ENCODE data around the gene SIX2.

Gene SIX2

GRCh38 chr2:45005261-45006002 is 3.8 kb downstream of the SIX2 start:
- no peak for TF ChIP-seq POU2F2 (IDR thresholded peaks at IDR 0.05; ENCODE audit: low read depth, low read length)
- TF ChIP-seq TAF1 (IDR thresholded peaks at IDR 0.05; ENCODE audit: low read depth, low read length): no peak
- no peak for TF ChIP-seq POLR2A (IDR thresholded peaks at IDR 0.05; ENCODE audit: low read depth, low read length)
- no peak for TF ChIP-seq POLR2AphosphoS5 (IDR thresholded peaks at IDR 0.05; ENCODE audit: low read depth, low read length)
- no peak for TF ChIP-seq PAX5 (IDR thresholded peaks at IDR 0.05; ENCODE audit: insufficient read depth, low read length, severe bottlenecking)
- TF ChIP-seq SPI1 (IDR thresholded peaks at IDR 0.05; ENCODE audit: low read depth, low read length): no peak
- FAIRE-seq (no peak), DNase-seq (ENCODE audit: insufficient read length, low spot score) (no peak)

- TF ChIP-seq POLR2AphosphoS5 (IDR thresholded peaks at IDR 0.05; ENCODE audit: low read depth, low read length): no peak
- TF ChIP-seq PAX5 (IDR thresholded peaks at IDR 0.05; ENCODE audit: insufficient read depth, low read length, severe bottlenecking): no peak
- TF ChIP-seq SPI1 (IDR thresholded peaks at IDR 0.05; ENCODE audit: low read depth, low read length): no peak
- no peak for TF ChIP-seq POU2F2 (IDR thresholded peaks at IDR 0.05; ENCODE audit: low read depth, low read length)
- TF ChIP-seq TAF1 (IDR thresholded peaks at IDR 0.05; ENCODE audit: low read depth, low read length): no peak
- TF ChIP-seq POLR2A (IDR thresholded peaks at IDR 0.05; ENCODE audit: low read depth, low read length): no peak
- DNase-seq (ENCODE audit: insufficient read length, low spot score): no peak
- no peak for FAIRE-seq
These were observed 4.6 kb downstream of the SIX2 start for GRCh38 chr2:45004562-45005191.

GRCh38 chr2:45003579-45004551 is 5.4 kb downstream of the SIX2 start:
- no peak for FAIRE-seq
- TF ChIP-seq PAX5 (IDR thresholded peaks at IDR 0.05; ENCODE audit: insufficient read depth, low read length, severe bottlenecking) (no peak), SPI1 (IDR thresholded peaks at IDR 0.05; ENCODE audit: low read depth, low read length) (no peak), TAF1 (IDR thresholded peaks at IDR 0.05; ENCODE audit: low read depth, low read length) (no peak), POLR2AphosphoS5 (IDR thresholded peaks at IDR 0.05; ENCODE audit: low read depth, low read length) (no peak), POLR2A (IDR thresholded peaks at IDR 0.05; ENCODE audit: low read depth, low read length) (no peak), POU2F2 (IDR thresholded peaks at IDR 0.05; ENCODE audit: low read depth, low read length) (no peak)
- DNase-seq (ENCODE audit: insufficient read length, low spot score): no peak

- TF ChIP-seq TAF1 (IDR thresholded peaks at IDR 0.05; ENCODE audit: low read depth, low read length) (no peak), POU2F2 (IDR thresholded peaks at IDR 0.05; ENCODE audit: low read depth, low read length) (no peak), POLR2AphosphoS5 (IDR thresholded peaks at IDR 0.05; ENCODE audit: low read depth, low read length) (no peak), PAX5 (IDR thresholded peaks at IDR 0.05; ENCODE audit: insufficient read depth, low read length, severe bottlenecking) (no peak), SPI1 (IDR thresholded peaks at IDR 0.05; ENCODE audit: low read depth, low read length) (no peak), POLR2A (IDR thresholded peaks at IDR 0.05; ENCODE audit: low read depth, low read length) (no peak)
- no peak for FAIRE-seq
These were observed 6.6 kb downstream of the SIX2 start for GRCh38 chr2:45002686-45003085.

GRCh38 chr2:45001869-45002385 is 7.3 kb downstream of the SIX2 start:
- FAIRE-seq (no peak), DNase-seq (ENCODE audit: insufficient read length, low spot score) (no peak)
- TF ChIP-seq SPI1 (IDR thresholded peaks at IDR 0.05; ENCODE audit: low read depth, low read length): no peak
- no peak for TF ChIP-seq TAF1 (IDR thresholded peaks at IDR 0.05; ENCODE audit: low read depth, low read length)
- TF ChIP-seq POLR2AphosphoS5 (IDR thresholded peaks at IDR 0.05; ENCODE audit: low read depth, low read length): no peak
- TF ChIP-seq POLR2A (IDR thresholded peaks at IDR 0.05; ENCODE audit: low read depth, low read length): no peak
- TF ChIP-seq PAX5 (IDR thresholded peaks at IDR 0.05; ENCODE audit: insufficient read depth, low read length, severe bottlenecking): no peak
- no peak for TF ChIP-seq POU2F2 (IDR thresholded peaks at IDR 0.05; ENCODE audit: low read depth, low read length)

More at GRCh38 chr2:45002686-45003085, 6.6 kb downstream of the SIX2 start:
- DNase-seq (ENCODE audit: insufficient read length, low spot score): no peak

- no peak for DNase-seq (ENCODE audit: insufficient read length, low spot score)
- no peak for FAIRE-seq
- TF ChIP-seq SPI1 (IDR thresholded peaks at IDR 0.05; ENCODE audit: low read depth, low read length) (no peak), POU2F2 (IDR thresholded peaks at IDR 0.05; ENCODE audit: low read depth, low read length) (no peak), PAX5 (IDR thresholded peaks at IDR 0.05; ENCODE audit: insufficient read depth, low read length, severe bottlenecking) (no peak), POLR2AphosphoS5 (IDR thresholded peaks at IDR 0.05; ENCODE audit: low read depth, low read length) (no peak), TAF1 (IDR thresholded peaks at IDR 0.05; ENCODE audit: low read depth, low read length) (no peak), POLR2A (IDR thresholded peaks at IDR 0.05; ENCODE audit: low read depth, low read length) (no peak)
These were observed 8.1 kb downstream of the SIX2 start for GRCh38 chr2:45000921-45001868.

GRCh38 chr2:45000341-45000901 is 8.8 kb downstream of the SIX2 start:
- DNase-seq (ENCODE audit: insufficient read length, low spot score): no peak
- TF ChIP-seq PAX5 (IDR thresholded peaks at IDR 0.05; ENCODE audit: insufficient read depth, low read length, severe bottlenecking) (no peak), SPI1 (IDR thresholded peaks at IDR 0.05; ENCODE audit: low read depth, low read length) (no peak), TAF1 (IDR thresholded peaks at IDR 0.05; ENCODE audit: low read depth, low read length) (no peak), POLR2A (IDR thresholded peaks at IDR 0.05; ENCODE audit: low read depth, low read length) (no peak), POU2F2 (IDR thresholded peaks at IDR 0.05; ENCODE audit: low read depth, low read length) (no peak), POLR2AphosphoS5 (IDR thresholded peaks at IDR 0.05; ENCODE audit: low read depth, low read length) (no peak)
- FAIRE-seq: no peak
